Stomach (tissue), 4 donors: ENCODE measurements around the gene CLDN7.

Source experiments
- CTCF ChIP-seq, 7 experiments: fragments of 450-650 bp in 4 of 7; fragments of 200-600 bp in 3 of 7; sonication (generic) in 3 of 7; IDR thresholded peaks; one replicate each; pipeline ENCODE4 v1.5.1; 2016 to 2019; ENCODE audit warnings: antibody characterized with exemption in 7 of 7, control low read depth in 2 of 7, mild to moderate bottlenecking in 1 of 7
- POLR2A ChIP-seq, 4 donors: fragments of 450-650 bp; IDR thresholded peaks; one replicate each; pipeline ENCODE4 v1.6.1; 2016; ENCODE audit warnings: antibody characterized with exemption in 4 of 4, control low read depth in 2 of 4, mild to moderate bottlenecking in 1 of 4, moderate library complexity in 1 of 4
- POLR2AphosphoS5 ChIP-seq, 3 donors: sonication (generic); formaldehyde crosslinking; IDR thresholded peaks; one replicate each; pipeline ENCODE4 v1.6.1; 2016; ENCODE audit warnings: antibody characterized with exemption in 3 of 3

GRCh38 chr17:7262192-7262934, at the start of gene CLDN7:
- TF ChIP-seq POLR2A (IDR thresholded peaks at IDR 0.05), result no peak
- no peak for TF ChIP-seq CTCF (IDR thresholded peaks at IDR 0.05)
- no peak for TF ChIP-seq POLR2AphosphoS5 (IDR thresholded peaks at IDR 0.05)
